Upper lobe of left lung (tissue), 4 donors: Measurements from ENCODE around the gene ZNF41.

Experiments used
- CTCF ChIP-seq, 6 experiments: fragments of 450-650 bp in 4 of 6; fragments of 200-600 bp in 2 of 6; sonication (generic) in 2 of 6; IDR thresholded peaks; one replicate each; pipeline ENCODE4 v1.5.1; 2016 to 2019; ENCODE audit warnings: antibody characterized with exemption in 6 of 6
- EP300 ChIP-seq, 4 donors: sonication (generic); formaldehyde crosslinking; IDR thresholded peaks; one replicate each; pipeline ENCODE4 v1.5.1; 2017; ENCODE audit warnings: antibody characterized with exemption in 4 of 4, control low read depth in 2 of 4
- POLR2AphosphoS5 ChIP-seq, 2 donors: sonication (generic); formaldehyde crosslinking; IDR thresholded peaks; one replicate each; pipeline ENCODE4 v1.5.1; 2017; ENCODE audit warnings: antibody characterized with exemption in 2 of 2

GRCh38 chrX:47515941-47516665 lies 33.1 kb upstream of the ZNF41 start:
- TF ChIP-seq EP300 (IDR thresholded peaks at IDR 0.05), result no peak
- no peak for TF ChIP-seq CTCF (IDR thresholded peaks at IDR 0.05)
- TF ChIP-seq POLR2AphosphoS5 (IDR thresholded peaks at IDR 0.05), result no peak
